Activated naive CD8-positive, alpha-beta T cell treated with anti-CD3 and anti-CD28 coated beads, Interleukin-2, amount 10 ng/mL, durations not matched to agents 7 days and 5 days (primary cell): Measurements from ENCODE around the gene ERO1A. TPM values are rescaled to one million over a fixed set of nuclear protein-coding genes. Genes with fewer than 3 reads are reported as not detected.

Experiments used
- ATAC-seq: fragments of 150-1000 bp; cut with Tn5 transposase; one replicate; pipeline ENCODE4 v1.10.0; 2021; ENCODE audit warnings: low read depth, moderate library complexity
- POLR2A ChIA-PET: fragments of 350-600 bp; sonication (Branson Sonifier 250); formaldehyde crosslinking; loops from one replicate; lab custom pipeline; 2021; ENCODE audit warnings: antibody characterized with exemption; lab: Charles Lee
- DNase-seq: peaks from one replicate; pipeline ENCODE4 v3.0.0; 2021
- H3K27ac Mint-ChIP-seq: one replicate; pipeline ENCODE4 v1.8.0; 2022; ENCODE audit warnings: mild to moderate bottlenecking, mixed read lengths
- H3K27me3 Mint-ChIP-seq: one replicate; pipeline ENCODE4 v1.8.0; 2022; ENCODE audit warnings: mild to moderate bottlenecking, moderate library complexity, mixed read lengths
- H3K36me3 Mint-ChIP-seq: one replicate; pipeline ENCODE4 v1.8.0; 2021; ENCODE audit warnings: mild to moderate bottlenecking, mixed read lengths
- H3K4me1 Mint-ChIP-seq: one replicate; pipeline ENCODE4 v1.8.0; 2021; ENCODE audit warnings: mixed read lengths
- H3K4me3 Mint-ChIP-seq: one replicate; pipeline ENCODE4 v1.8.0; 2022; ENCODE audit warnings: mild to moderate bottlenecking, moderate library complexity, mixed read lengths
- H3K9me3 Mint-ChIP-seq: one replicate; pipeline ENCODE4 v1.8.0; 2021; ENCODE audit warnings: mixed read lengths
- total RNA-seq, 2 experiments: library from RNA; stranded (reverse); gene quantifications; one replicate each; pipeline ENCODE4 v1.2.3, GENCODE V29; 2021

ERO1A gene
- total RNA-seq, 2 experiments from 2014 or later, result 185 to 203 TPM

- Mint-ChIP-seq H3K4me1 (peaks cover 7% of the 10 kb centered on the region), H3K27ac (peak overlapping the region; percentile 48), H3K9me3 (no peaks in the 10 kb centered on the region), H3K4me3 (no peak overlapping the region), H3K36me3 (peaks cover 20% of the 10 kb centered on the region), H3K27me3 (no peaks in the 10 kb centered on the region)
- ATAC-seq (no peak), DNase-seq (no peak)
- POLR2A ChIA-PET, result interaction anchor here (0.6 to 1.6 kb wide), 3 partner anchors 10 to 18 kb away, joined by 3 to 5 read pairs (median 4); no protein-coding TSS in a partner anchor
Measured at GRCh38 chr14:52723514-52724359, 28.4 kb upstream of the ERO1A start.

- Mint-ChIP-seq H3K4me3 (no peak overlapping the region), H3K36me3 (peaks cover 38% of the 10 kb centered on the region), H3K27ac (no peak overlapping the region), H3K4me1 (peaks cover 4% of the 10 kb centered on the region), H3K27me3 (no peaks in the 10 kb centered on the region), H3K9me3 (no peaks in the 10 kb centered on the region)
- POLR2A ChIA-PET, result interaction anchor here (1.0 to 1.8 kb wide), 2 partner anchors 9 to 14 kb away, joined by 3 to 6 read pairs; partner anchors contain the start of genes PSMC6 and STYX
- ATAC-seq (no peak), DNase-seq (no peak)
Measured at GRCh38 chr14:52716155-52716554, 20.8 kb upstream of the ERO1A start.

- H3K36me3 Mint-ChIP-seq, result peaks cover 51% of the 10 kb centered on the region
Measured at GRCh38 chr14:52711666-52712065, 16.3 kb upstream of the ERO1A start.

GRCh38 chr14:52706724-52707706 lies 11.7 kb upstream of the ERO1A start, which contains the start of gene PSMC6:
Gene PSMC6 (plus strand): TSS chr14:52707200. CDS start chr14:52707220, 20 bp downstream.
- Mint-ChIP-seq H3K36me3 (peaks cover 23% of the 10 kb centered on the region), H3K27me3 (no peaks in the 10 kb centered on the region), H3K4me1 (peaks cover 36% of the 10 kb centered on the region), H3K27ac (peak within 1 kb of the TSS; percentile 91), H3K4me3 (peak within 1 kb of the TSS; percentile 96), H3K9me3 (no peaks in the 10 kb centered on the region)
- POLR2A ChIA-PET, result interaction anchor here (0.6 to 2.8 kb wide), 8 partner anchors 9 to 155 kb away, joined by 3 to 36 read pairs (median 3); partner anchors contain the start of genes ERO1A, GPR137C, STYX and TXNDC16
- DNase-seq (peak; percentile 91), ATAC-seq (peak; percentile 95)

More at GRCh38 chr14:52711666-52712065, 16.3 kb upstream of the ERO1A start:
- no peak overlapping the region for H3K4me3 Mint-ChIP-seq
- H3K27ac Mint-ChIP-seq, result no peak overlapping the region
- DNase-seq, result no peak
- H3K27me3 Mint-ChIP-seq, result no peaks in the 10 kb centered on the region
- POLR2A ChIA-PET, result interaction anchor here (1.7 to 2.0 kb wide), 3 partner anchors 12 to 19 kb away, joined by 5 to 10 read pairs (median 7); partner anchors contain the start of genes ERO1A and STYX
- no peaks in the 10 kb centered on the region for H3K9me3 Mint-ChIP-seq
- peaks cover 27% of the 10 kb centered on the region for H3K4me1 Mint-ChIP-seq
- no peak for ATAC-seq

- Mint-ChIP-seq H3K27me3 (no peaks in the 10 kb centered on the region), H3K36me3 (peaks cover 22% of the 10 kb centered on the region), H3K9me3 (no peaks in the 10 kb centered on the region), H3K4me1 (peaks cover 36% of the 10 kb centered on the region), H3K4me3 (peak overlapping the region; percentile 96), H3K27ac (peak overlapping the region; percentile 91)
- POLR2A ChIA-PET, result interaction anchor here (0.5 to 2.8 kb wide), 5 partner anchors 10 to 36 kb away, joined by 3 to 36 read pairs (median 6); partner anchors contain the start of genes ERO1A and STYX
- ATAC-seq (peak; percentile 53), DNase-seq (no peak)
Measured at GRCh38 chr14:52706286-52706685, 10.9 kb upstream of the ERO1A start.

- ATAC-seq, result no peak
- Mint-ChIP-seq H3K4me3 (no peak overlapping the region), H3K27me3 (no peaks in the 10 kb centered on the region), H3K36me3 (peaks cover 9% of the 10 kb centered on the region), H3K9me3 (no peaks in the 10 kb centered on the region), H3K4me1 (peaks cover 26% of the 10 kb centered on the region), H3K27ac (no peak overlapping the region)
- POLR2A ChIA-PET, result interaction anchor here (1.7 kb wide), 1 partner anchor 8 kb away, joined by 7 read pairs; the partner anchor contains the start of gene ERO1A
- DNase-seq, result no peak
Measured at GRCh38 chr14:52703664-52704063, 8.3 kb upstream of the ERO1A start.

- ATAC-seq, result no peak
- Mint-ChIP-seq H3K27ac (no peak overlapping the region), H3K27me3 (no peaks in the 10 kb centered on the region), H3K36me3 (peaks cover 5% of the 10 kb centered on the region), H3K9me3 (no peaks in the 10 kb centered on the region), H3K4me3 (no peak overlapping the region), H3K4me1 (peaks cover 22% of the 10 kb centered on the region)
- POLR2A ChIA-PET, result no interaction called here
- no peak for DNase-seq
Measured at GRCh38 chr14:52703225-52703624, 7.9 kb upstream of the ERO1A start.

- H3K27me3 Mint-ChIP-seq, result no peaks in the 10 kb centered on the region
- POLR2A ChIA-PET, result interaction anchor here (0.7 to 1.6 kb wide), 2 partner anchors 28 to 435 kb away, joined by 3 to 5 read pairs; no protein-coding TSS in a partner anchor
Measured at GRCh38 chr14:52701223-52701622, 5.9 kb upstream of the ERO1A start.

GRCh38 chr14:52700701-52701172 lies 5.4 kb upstream of the ERO1A start:
- ATAC-seq (no peak), DNase-seq (no peak)
- Mint-ChIP-seq H3K36me3 (no peaks in the 10 kb centered on the region), H3K4me3 (no peak overlapping the region), H3K27ac (no peak overlapping the region), H3K4me1 (peaks cover 9% of the 10 kb centered on the region), H3K27me3 (no peaks in the 10 kb centered on the region), H3K9me3 (no peaks in the 10 kb centered on the region)
- POLR2A ChIA-PET, result interaction anchor here (1.6 kb wide), 1 partner anchor 29 kb away, joined by 5 read pairs; no protein-coding TSS in a partner anchor

More at GRCh38 chr14:52701223-52701622, 5.9 kb upstream of the ERO1A start:
- ATAC-seq (no peak), DNase-seq (no peak)
- Mint-ChIP-seq H3K27ac (no peak overlapping the region), H3K36me3 (no peaks in the 10 kb centered on the region), H3K4me1 (peaks cover 13% of the 10 kb centered on the region), H3K4me3 (no peak overlapping the region), H3K9me3 (no peaks in the 10 kb centered on the region)

GRCh38 chr14:52694761-52695480 lies 437 bp downstream of the ERO1A start:
- peaks cover 31% of the 10 kb centered on the region for H3K4me1 Mint-ChIP-seq

GRCh38 chr14:52693532-52693931 lies 1.8 kb downstream of the ERO1A start:
- DNase-seq, result no peak
- ATAC-seq, result no peak
- Mint-ChIP-seq H3K4me1 (peaks cover 40% of the 10 kb centered on the region), H3K4me3 (peak overlapping the region; percentile 82), H3K9me3 (no peaks in the 10 kb centered on the region), H3K36me3 (peaks cover 39% of the 10 kb centered on the region), H3K27me3 (no peaks in the 10 kb centered on the region), H3K27ac (peak overlapping the region; percentile 79)
- POLR2A ChIA-PET, result interaction anchor here (0.6 kb wide), 1 partner anchor 22 kb away, joined by 3 read pairs; no protein-coding TSS in a partner anchor

More at GRCh38 chr14:52694761-52695480, 437 bp downstream of the ERO1A start:
- peak; percentile 53 for ATAC-seq
- POLR2A ChIA-PET, result interaction anchor here (0.6 to 4.4 kb wide), 11 partner anchors 9 to 457 kb away, joined by 3 to 36 read pairs (median 6); partner anchors contain the start of genes GPR137C, PSMC6, PTGER2 and STYX
- peaks cover 33% of the 10 kb centered on the region for H3K36me3 Mint-ChIP-seq
- DNase-seq, result peak; percentile 66
- H3K4me3 Mint-ChIP-seq, result peak overlapping the region; percentile 92
- H3K27ac Mint-ChIP-seq, result peak overlapping the region; percentile 95
- H3K27me3 Mint-ChIP-seq, result no peaks in the 10 kb centered on the region
- H3K9me3 Mint-ChIP-seq, result no peaks in the 10 kb centered on the region
